ENCODE data around the gene RAB11FIP4.

The RAB11FIP4 gene

GRCh38 chr17:31565652-31566051 lies 174.2 kb downstream of the RAB11FIP4 start:
- H3K36me3 Mint-ChIP-seq: no peaks in the 10 kb centered on the region
- H3K4me3 Mint-ChIP-seq: no peak overlapping the region
- H3K27ac Mint-ChIP-seq: no peak overlapping the region
- H3K4me1 Mint-ChIP-seq: peaks cover 14% of the 10 kb centered on the region
- DNase-seq (ENCODE audit: low spot score in 2 of 2) (no peak), ATAC-seq (no peak)
- H3K9me3 Mint-ChIP-seq: no peaks in the 10 kb centered on the region

GRCh38 chr17:31566247-31566991 lies 174.9 kb downstream of the RAB11FIP4 start:
- H3K27ac Mint-ChIP-seq: no peak overlapping the region
- no peaks in the 10 kb centered on the region for H3K9me3 Mint-ChIP-seq
- H3K36me3 Mint-ChIP-seq: no peaks in the 10 kb centered on the region
- H3K4me1 Mint-ChIP-seq: peaks cover 7% of the 10 kb centered on the region
- H3K4me3 Mint-ChIP-seq: no peak overlapping the region
- ATAC-seq (no peak), DNase-seq (ENCODE audit: low spot score in 2 of 2) (no peak)

GRCh38 chr17:31566992-31567373 lies 175.5 kb downstream of the RAB11FIP4 start:
- no peaks in the 10 kb centered on the region for H3K9me3 Mint-ChIP-seq
- no peak overlapping the region for H3K4me3 Mint-ChIP-seq
- ATAC-seq: no peak
- no peak overlapping the region for H3K27ac Mint-ChIP-seq
- no peaks in the 10 kb centered on the region for H3K36me3 Mint-ChIP-seq
- H3K4me1 Mint-ChIP-seq: peaks cover under 1% of the 10 kb centered on the region
- no peak for DNase-seq (ENCODE audit: low spot score in 2 of 2)

DNA sequence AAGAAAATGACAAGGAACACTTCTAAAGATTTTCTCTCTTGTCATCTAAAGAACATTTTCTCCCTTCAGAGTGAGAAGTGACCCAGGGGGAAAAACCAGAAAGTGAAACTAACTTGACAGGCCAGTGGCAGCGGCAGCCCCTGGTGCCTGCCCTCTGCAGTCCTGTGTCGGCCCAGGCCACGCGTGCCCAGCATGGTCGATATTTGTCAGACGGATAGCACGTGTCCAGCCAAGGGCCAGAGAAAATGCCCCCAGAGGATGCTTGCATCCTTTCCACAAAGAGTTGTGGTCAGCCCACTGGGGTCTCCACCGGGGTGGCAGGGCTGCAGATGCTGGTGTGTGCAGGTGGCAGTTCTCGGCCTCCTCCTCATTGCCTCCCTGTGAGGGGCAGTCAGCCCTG lies 176.6 kb downstream of the RAB11FIP4 start:
- H3K27ac Mint-ChIP-seq: no peak overlapping the region
- H3K9me3 Mint-ChIP-seq: no peaks in the 10 kb centered on the region
- ATAC-seq (no peak), DNase-seq (ENCODE audit: low spot score in 2 of 2) (no peak)
- no peak overlapping the region for H3K4me3 Mint-ChIP-seq
- H3K36me3 Mint-ChIP-seq: no peaks in the 10 kb centered on the region
- H3K4me1 Mint-ChIP-seq: no peaks in the 10 kb centered on the region

- Mint-ChIP-seq H3K36me3 (no peaks in the 10 kb centered on the region), H3K27ac (no peak overlapping the region), H3K4me3 (no peak overlapping the region), H3K4me1 (no peaks in the 10 kb centered on the region), H3K9me3 (no peaks in the 10 kb centered on the region)
- ATAC-seq (no peak), DNase-seq (ENCODE audit: low spot score in 2 of 2) (no peak)
Measured at GRCh38 chr17:31568539-31568938, 177.1 kb downstream of the RAB11FIP4 start.

GRCh38 chr17:31570231-31570630 lies 178.8 kb downstream of the RAB11FIP4 start:
- no peaks in the 10 kb centered on the region for H3K4me1 Mint-ChIP-seq
- no peak for DNase-seq (ENCODE audit: low spot score in 2 of 2)
- no peaks in the 10 kb centered on the region for H3K9me3 Mint-ChIP-seq
- H3K36me3 Mint-ChIP-seq: no peaks in the 10 kb centered on the region
- H3K4me3 Mint-ChIP-seq: no peak overlapping the region
- ATAC-seq: no peak
- H3K27ac Mint-ChIP-seq: no peak overlapping the region

DNA sequence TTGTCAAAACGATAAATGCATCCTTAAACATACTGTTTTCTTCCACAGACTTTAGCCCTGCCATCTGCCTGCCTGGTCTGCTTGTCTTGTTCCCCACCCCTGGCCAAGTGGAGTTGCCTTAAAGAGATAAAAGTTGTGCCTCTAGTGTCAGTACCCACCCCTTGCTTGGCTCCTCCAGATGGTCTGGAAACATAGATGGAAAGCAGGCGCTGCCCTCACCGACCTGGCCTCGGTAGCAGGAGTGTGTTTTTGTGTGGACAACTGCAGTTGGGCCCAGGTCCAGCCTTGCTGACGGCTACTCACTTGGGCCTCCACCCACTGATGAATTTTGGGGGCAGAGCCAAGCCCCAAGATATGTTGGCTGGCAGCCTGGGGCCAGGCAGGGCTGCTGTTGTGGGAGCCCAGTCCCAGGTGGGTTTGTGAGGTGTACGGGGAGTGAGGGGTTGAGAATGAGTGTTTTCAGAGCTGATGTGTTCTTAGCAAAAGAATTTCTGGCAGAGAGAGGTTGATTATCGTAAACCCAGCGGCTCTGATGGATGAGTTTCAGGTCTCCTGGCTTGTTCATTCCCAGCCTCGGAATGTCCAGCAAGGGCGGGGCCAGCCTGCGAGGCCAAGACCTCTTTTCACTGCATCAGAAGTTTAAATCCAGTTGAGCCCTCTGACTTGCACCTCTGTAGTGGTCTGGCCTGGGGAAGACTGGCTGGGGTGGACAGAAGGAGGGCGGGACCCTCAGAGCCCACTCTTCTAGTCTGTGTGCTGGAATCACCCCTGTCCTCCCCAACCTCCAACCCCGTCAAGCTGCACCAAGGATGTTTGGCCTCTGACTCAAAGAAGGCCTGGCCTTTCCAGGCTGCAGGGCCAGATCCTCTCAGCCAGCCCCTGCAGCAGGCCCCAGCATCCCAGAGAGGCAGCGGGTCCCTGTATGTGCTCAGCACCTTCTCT lies 179.7 kb downstream of the RAB11FIP4 start:
- H3K4me3 Mint-ChIP-seq: no peak overlapping the region
- no peaks in the 10 kb centered on the region for H3K9me3 Mint-ChIP-seq
- H3K4me1 Mint-ChIP-seq: no peaks in the 10 kb centered on the region
- DNase-seq (ENCODE audit: low spot score in 2 of 2): no peak
- no peak for ATAC-seq
- H3K27ac Mint-ChIP-seq: no peak overlapping the region
- H3K36me3 Mint-ChIP-seq: no peaks in the 10 kb centered on the region

- Mint-ChIP-seq H3K4me1 (no peaks in the 10 kb centered on the region), H3K36me3 (no peaks in the 10 kb centered on the region), H3K27ac (no peak overlapping the region), H3K4me3 (no peak overlapping the region), H3K9me3 (no peaks in the 10 kb centered on the region)
- ATAC-seq (no peak), DNase-seq (ENCODE audit: low spot score in 2 of 2) (no peak)
Measured at GRCh38 chr17:31572341-31572740, 180.9 kb downstream of the RAB11FIP4 start.

- no peak overlapping the region for H3K27ac Mint-ChIP-seq
- H3K9me3 Mint-ChIP-seq: no peaks in the 10 kb centered on the region
- ATAC-seq (no peak), DNase-seq (ENCODE audit: low spot score in 2 of 2) (no peak)
- H3K4me1 Mint-ChIP-seq: no peaks in the 10 kb centered on the region
- no peak overlapping the region for H3K4me3 Mint-ChIP-seq
- H3K36me3 Mint-ChIP-seq: no peaks in the 10 kb centered on the region
Measured at GRCh38 chr17:31573047-31573446, 181.6 kb downstream of the RAB11FIP4 start.

GRCh38 chr17:31573861-31574260 lies 182.4 kb downstream of the RAB11FIP4 start:
- Mint-ChIP-seq H3K4me3 (no peak overlapping the region), H3K36me3 (no peaks in the 10 kb centered on the region)

GRCh38 chr17:31574458-31574857 lies 183.0 kb downstream of the RAB11FIP4 start:
- Mint-ChIP-seq H3K36me3 (no peaks in the 10 kb centered on the region), H3K4me3 (no peak overlapping the region), H3K27ac (no peak overlapping the region), H3K4me1 (no peaks in the 10 kb centered on the region), H3K9me3 (no peaks in the 10 kb centered on the region)
- DNase-seq (ENCODE audit: low spot score in 2 of 2) (no peak), ATAC-seq (no peak)

More at GRCh38 chr17:31573861-31574260, 182.4 kb downstream of the RAB11FIP4 start:
- DNase-seq (ENCODE audit: low spot score in 2 of 2) (no peak), ATAC-seq (no peak)
- no peaks in the 10 kb centered on the region for H3K4me1 Mint-ChIP-seq
- H3K27ac Mint-ChIP-seq: no peak overlapping the region
- H3K9me3 Mint-ChIP-seq: no peaks in the 10 kb centered on the region

DNA sequence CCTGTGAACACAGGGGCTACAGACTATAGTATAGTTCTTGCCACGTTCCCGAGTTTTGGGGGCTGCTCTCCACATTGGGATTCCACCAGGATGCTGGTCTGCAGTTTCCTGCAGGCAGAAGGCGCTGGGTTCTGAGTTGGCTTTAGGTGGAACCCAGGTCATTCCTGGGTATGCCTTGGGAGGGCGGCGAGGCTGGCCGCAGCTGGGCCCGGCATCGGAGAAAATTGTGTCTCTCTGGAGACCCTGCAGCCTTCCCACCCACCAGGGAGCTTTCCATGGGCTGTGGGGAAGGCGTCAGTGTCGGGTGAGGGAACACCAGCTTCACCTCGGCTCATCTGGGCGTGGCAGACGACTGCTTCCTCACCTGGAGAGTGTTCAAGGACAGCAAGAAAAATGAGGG lies 183.6 kb downstream of the RAB11FIP4 start:
- H3K27ac Mint-ChIP-seq: no peak overlapping the region
- ATAC-seq (no peak), DNase-seq (ENCODE audit: low spot score in 2 of 2) (no peak)

DNA sequence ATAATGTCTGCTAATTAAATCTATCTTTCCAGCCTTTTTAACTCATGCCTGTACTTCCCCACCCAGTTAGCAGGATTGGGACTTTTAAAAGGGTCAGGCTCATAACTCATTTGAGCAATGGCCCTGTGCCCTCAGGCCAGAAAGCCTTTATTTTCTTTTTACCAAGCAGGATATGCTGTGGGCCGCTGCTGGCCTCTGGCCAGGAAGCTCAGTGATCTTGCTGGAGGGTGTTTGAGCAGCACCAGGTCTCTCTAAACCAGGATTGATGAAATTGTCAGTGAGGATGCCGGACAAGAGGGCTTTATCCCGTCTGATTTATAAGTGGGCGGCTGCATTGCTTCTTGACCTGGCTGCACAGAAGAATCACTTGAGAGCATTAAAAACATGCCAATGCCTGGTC lies 187.8 kb downstream of the RAB11FIP4 start:
- H3K4me3 Mint-ChIP-seq: no peak overlapping the region
- H3K27ac Mint-ChIP-seq: no peak overlapping the region
- no peaks in the 10 kb centered on the region for H3K36me3 Mint-ChIP-seq
- H3K9me3 Mint-ChIP-seq: no peaks in the 10 kb centered on the region
- DNase-seq (ENCODE audit: low spot score in 2 of 2): no peak
- no peak for ATAC-seq
- H3K4me1 Mint-ChIP-seq: peaks cover 22% of the 10 kb centered on the region

More for the DNA sequence above, 183.6 kb downstream of the RAB11FIP4 start:
- Mint-ChIP-seq H3K4me3 (no peak overlapping the region), H3K9me3 (no peaks in the 10 kb centered on the region), H3K36me3 (no peaks in the 10 kb centered on the region), H3K4me1 (no peaks in the 10 kb centered on the region)

DNA sequence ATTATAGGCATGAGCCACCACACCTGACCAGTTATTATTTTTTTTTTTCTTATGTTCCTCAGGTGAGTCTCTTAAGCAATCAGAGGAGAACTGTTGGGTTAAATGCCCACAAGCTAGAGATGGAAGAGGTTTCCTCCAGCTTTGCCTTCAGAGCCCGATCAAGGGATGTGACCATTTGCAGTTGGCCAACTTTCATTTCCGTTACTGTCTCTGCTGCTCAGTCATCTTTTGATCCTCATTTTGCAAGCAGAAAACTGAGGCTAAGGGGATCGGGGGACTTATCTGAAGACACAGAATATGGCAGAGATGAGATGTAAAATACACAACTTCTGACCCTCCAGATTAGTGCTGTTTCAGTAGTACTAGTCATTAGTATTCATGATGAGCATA lies 188.8 kb downstream of the RAB11FIP4 start:
- H3K27ac Mint-ChIP-seq: no peak overlapping the region
- ATAC-seq: no peak
- peaks cover 22% of the 10 kb centered on the region for H3K4me1 Mint-ChIP-seq
- no peak overlapping the region for H3K4me3 Mint-ChIP-seq
- no peak for DNase-seq (ENCODE audit: low spot score in 2 of 2)
- no peaks in the 10 kb centered on the region for H3K36me3 Mint-ChIP-seq
- no peaks in the 10 kb centered on the region for H3K9me3 Mint-ChIP-seq

DNA sequence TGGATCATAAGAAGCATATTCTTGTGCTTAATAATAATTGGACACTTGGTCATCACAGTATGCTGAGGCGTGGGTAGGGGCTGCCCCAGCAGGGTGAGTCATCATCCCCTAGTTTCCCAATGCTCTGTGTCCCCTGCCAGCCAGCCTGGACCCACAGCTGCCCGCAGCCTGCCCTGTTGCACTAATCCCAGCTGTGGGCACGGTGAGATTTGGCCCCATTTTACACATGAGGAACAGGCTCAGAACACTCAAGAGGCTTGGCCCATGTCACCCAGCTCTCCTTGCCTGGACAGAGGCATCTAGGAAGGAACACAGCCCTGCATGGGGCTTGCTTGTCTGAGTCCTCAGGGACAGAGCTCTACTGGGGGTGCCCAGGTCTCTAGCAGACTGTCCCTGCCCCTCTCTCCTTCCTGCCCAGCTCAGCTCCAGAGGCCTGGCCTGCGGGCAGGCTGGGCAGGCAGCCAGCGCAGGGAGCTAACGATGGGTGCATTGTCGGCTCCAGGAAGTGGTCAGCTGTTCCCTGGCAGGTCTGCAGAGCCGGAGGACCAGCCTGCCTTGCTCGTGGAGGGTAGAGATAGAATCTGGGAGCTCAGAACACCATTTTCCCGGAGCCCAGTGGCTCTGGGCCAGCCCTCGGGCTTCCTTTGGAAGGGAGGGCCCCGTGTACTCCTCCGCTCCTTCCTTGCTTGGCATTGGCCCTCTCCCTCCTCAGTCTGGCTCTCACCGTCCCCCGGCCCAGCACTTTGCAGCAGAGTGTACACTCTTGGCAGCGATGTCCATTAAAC lies 189.4 kb downstream of the RAB11FIP4 start:
- Mint-ChIP-seq H3K27ac (no peak overlapping the region), H3K9me3 (no peaks in the 10 kb centered on the region), H3K36me3 (no peaks in the 10 kb centered on the region), H3K4me3 (no peak overlapping the region), H3K4me1 (peaks cover 22% of the 10 kb centered on the region)
- ATAC-seq (peak; percentile 78), DNase-seq (ENCODE audit: low spot score in 2 of 2) (no peak)

Data from stimulated activated effector memory CD8-positive, alpha-beta T cell treated with anti-CD3 and anti-CD28 coated beads, Interleukin-12 subunit alpha, Interleukin-12 subunit beta, amount 100 ng/mL, for 72 hours (primary cell).